ENCODE results near the gene PDCD1LG2. TPM values are rescaled to one million over a fixed set of nuclear protein-coding genes. Genes with fewer than 3 reads are reported as not detected.

PDCD1LG2 gene
- total RNA-seq, 1 experiment from 2014 or later = not detected

DNA sequence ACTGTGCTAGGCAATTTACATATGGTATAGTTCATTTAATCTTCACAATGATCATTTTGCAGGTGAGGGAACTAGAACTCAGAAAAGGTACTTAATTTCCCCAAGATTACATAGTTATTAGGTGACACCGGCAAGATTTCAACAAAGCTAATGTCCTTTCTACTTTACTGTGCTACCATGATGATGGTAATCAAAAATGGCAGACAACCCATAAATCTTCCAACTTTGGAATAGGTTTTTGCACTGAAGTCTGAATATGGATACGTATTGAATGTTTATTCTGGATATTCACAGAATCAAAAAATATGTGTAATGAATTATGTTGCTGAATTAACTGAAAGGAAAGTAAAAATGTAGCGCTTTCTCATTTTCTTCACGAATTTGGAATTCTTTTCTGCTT, 13.8 kb downstream of the PDCD1LG2 start:
- Histone ChIP-seq H4K8ac (replicated peaks; ENCODE audit: insufficient read length, low read depth, low read length) (no peak overlapping the region), H3K79me1 (ENCODE audit: insufficient read depth, low read depth, low read length, poor library complexity, severe bottlenecking) (no peaks in the 10 kb centered on the region), H3K14ac (ENCODE audit: insufficient read depth, low read length) (no peak overlapping the region), H2AK5ac (ENCODE audit: insufficient read length, low read length) (no peak overlapping the region), H2BK120ac (ENCODE audit: low read depth, low read length, poor library complexity, severe bottlenecking) (no peak overlapping the region), H4K91ac (ENCODE audit: insufficient read length, low read depth, low read length) (no peak overlapping the region), H3K9ac (ENCODE audit: extremely low read depth, insufficient read length, low read length) (no peak overlapping the region), H3T11ph (ENCODE audit: low read length) (no peak overlapping the region), H3K23ac (ENCODE audit: insufficient read length, low read depth, low read length) (no peak overlapping the region), H2AFZ (ENCODE audit: low read length) (no peak overlapping the region), H2BK5ac (ENCODE audit: insufficient read length, low read length) (no peak overlapping the region), H4K5ac (ENCODE audit: insufficient read length, low read depth, low read length) (no peak overlapping the region), H3K18ac (ENCODE audit: insufficient read length, low read depth, low read length) (no peak overlapping the region), H3K4me1 (ENCODE audit: insufficient read depth, low read length) (no peaks in the 10 kb centered on the region), H3K79me2 (ENCODE audit: insufficient read depth, low read length) (no peaks in the 10 kb centered on the region), H3K9me3 (ENCODE audit: control insufficient read depth, low read depth, low read length) (no peaks in the 10 kb centered on the region), H3K27ac (ENCODE audit: insufficient read length, low read depth, low read length) (no peak overlapping the region), H2BK20ac (ENCODE audit: low read depth, low read length, poor library complexity, severe bottlenecking) (no peak overlapping the region), H3K56ac (ENCODE audit: insufficient read length, low read depth, low read length) (no peak overlapping the region), H3K4me2 (ENCODE audit: insufficient read depth, insufficient read length, low read length) (no peak overlapping the region), H3K27me3 (ENCODE audit: insufficient read depth, low read length) (no peaks in the 10 kb centered on the region), H4K20me1 (ENCODE audit: control insufficient read depth, insufficient read depth, insufficient read length) (no peaks in the 10 kb centered on the region), H2BK15ac (ENCODE audit: low read depth, low read length) (no peak overlapping the region), H3K23me2 (ENCODE audit: insufficient read length, low read depth, low read length, poor library complexity, severe bottlenecking) (no peaks in the 10 kb centered on the region), H3K4ac (ENCODE audit: low read depth, low read length) (no peak overlapping the region), H2BK12ac (ENCODE audit: insufficient read length, low read depth, low read length) (no peak overlapping the region)
- Mint-ChIP-seq H3K36me3 (ENCODE audit: insufficient read depth in 1 of 3, low read depth in 3 of 3) (no peaks in the 10 kb centered on the region), H3K4me1 (peaks cover 11% of the 10 kb centered on the region in 2 experiments), H3K4me3 (no peak overlapping the region), H3K27ac (no peak overlapping the region), H3K27me3 (ENCODE audit: low read depth) (peaks cover 2% of the 10 kb centered on the region; the same call in 1 of the 2 replicates), H3K9me3 (no peaks in the 10 kb centered on the region)
- DNase-seq = no peak
- WGBS (ENCODE audit: extremely low coverage, insufficient read length, low lambda C conversion rate) = no CpG with 5 or more reads among the region's 4 CpGs
- TF ChIP-seq, protein P1, sequence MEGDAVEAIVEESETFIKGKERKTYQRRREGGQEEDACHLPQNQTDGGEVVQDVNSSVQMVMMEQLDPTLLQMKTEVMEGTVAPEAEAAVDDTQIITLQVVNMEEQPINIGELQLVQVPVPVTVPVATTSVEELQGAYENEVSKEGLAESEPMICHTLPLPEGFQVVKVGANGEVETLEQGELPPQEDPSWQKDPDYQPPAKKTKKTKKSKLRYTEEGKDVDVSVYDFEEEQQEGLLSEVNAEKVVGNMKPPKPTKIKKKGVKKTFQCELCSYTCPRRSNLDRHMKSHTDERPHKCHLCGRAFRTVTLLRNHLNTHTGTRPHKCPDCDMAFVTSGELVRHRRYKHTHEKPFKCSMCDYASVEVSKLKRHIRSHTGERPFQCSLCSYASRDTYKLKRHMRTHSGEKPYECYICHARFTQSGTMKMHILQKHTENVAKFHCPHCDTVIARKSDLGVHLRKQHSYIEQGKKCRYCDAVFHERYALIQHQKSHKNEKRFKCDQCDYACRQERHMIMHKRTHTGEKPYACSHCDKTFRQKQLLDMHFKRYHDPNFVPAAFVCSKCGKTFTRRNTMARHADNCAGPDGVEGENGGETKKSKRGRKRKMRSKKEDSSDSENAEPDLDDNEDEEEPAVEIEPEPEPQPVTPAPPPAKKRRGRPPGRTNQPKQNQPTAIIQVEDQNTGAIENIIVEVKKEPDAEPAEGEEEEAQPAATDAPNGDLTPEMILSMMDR (conservative IDR thresholded peaks at IDR 0.05) = no peak
